ENCODE data around the gene PPP1R9B.

PPP1R9B gene

DNA sequence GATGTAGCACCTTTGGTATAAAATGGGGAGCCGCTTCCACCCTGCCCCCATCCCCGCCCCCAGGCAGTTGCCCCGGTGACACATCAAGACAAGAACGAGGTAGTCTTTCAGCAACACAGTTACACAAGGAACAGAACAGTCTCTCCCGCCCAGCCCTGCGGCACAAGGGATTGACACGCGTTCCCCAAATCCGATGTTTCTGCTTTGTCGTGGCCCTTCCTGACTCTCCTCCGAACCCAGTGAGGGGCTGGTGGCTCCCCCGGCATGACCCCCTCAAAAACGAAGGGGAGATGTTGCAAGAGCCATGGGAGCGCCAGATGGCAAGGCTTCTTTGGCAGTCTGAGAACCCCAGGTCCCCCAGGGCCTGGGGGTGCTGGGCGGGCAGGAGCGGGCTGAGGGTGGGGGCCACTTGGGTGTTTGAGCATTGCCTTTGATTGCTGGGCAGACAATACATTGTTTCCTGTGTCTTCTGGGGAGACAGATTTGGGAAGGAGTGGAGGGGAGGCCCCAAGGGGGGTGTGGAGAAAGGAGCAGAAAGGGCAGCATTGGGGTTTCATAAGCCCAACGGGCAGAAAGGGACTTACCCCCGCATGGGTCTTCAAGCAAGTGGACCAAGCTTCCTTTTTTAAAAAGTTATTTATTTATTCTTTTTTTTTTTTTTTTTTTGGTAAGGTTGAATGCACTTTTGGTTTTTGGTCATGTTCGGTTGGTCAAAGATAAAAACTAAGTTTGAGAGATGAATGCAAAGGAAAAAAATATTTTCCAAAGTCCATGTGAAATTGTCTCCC, 34.3 kb upstream of the PPP1R9B start:
- Histone ChIP-seq H3K27me3 (ENCODE audit: insufficient read depth, poor library complexity, severe bottlenecking) (no peaks in the 10 kb centered on the region), H3K36me3 (ENCODE audit: low read depth) (peaks cover 11% of the 10 kb centered on the region), H3K4me3 (ENCODE audit: severe bottlenecking) (no peak overlapping the region), H3K4me1 (ENCODE audit: insufficient read depth, poor library complexity, severe bottlenecking) (peaks cover 13% of the 10 kb centered on the region), H3K9me3 (ENCODE audit: severe bottlenecking) (no peaks in the 10 kb centered on the region), H3K27ac (ENCODE audit: poor library complexity, severe bottlenecking) (no peak overlapping the region)
- no peak for DNase-seq (ENCODE audit: low spot score)
- peak; percentile 69 for ATAC-seq (ENCODE audit: low read depth)
- TF ChIP-seq, protein P1, sequence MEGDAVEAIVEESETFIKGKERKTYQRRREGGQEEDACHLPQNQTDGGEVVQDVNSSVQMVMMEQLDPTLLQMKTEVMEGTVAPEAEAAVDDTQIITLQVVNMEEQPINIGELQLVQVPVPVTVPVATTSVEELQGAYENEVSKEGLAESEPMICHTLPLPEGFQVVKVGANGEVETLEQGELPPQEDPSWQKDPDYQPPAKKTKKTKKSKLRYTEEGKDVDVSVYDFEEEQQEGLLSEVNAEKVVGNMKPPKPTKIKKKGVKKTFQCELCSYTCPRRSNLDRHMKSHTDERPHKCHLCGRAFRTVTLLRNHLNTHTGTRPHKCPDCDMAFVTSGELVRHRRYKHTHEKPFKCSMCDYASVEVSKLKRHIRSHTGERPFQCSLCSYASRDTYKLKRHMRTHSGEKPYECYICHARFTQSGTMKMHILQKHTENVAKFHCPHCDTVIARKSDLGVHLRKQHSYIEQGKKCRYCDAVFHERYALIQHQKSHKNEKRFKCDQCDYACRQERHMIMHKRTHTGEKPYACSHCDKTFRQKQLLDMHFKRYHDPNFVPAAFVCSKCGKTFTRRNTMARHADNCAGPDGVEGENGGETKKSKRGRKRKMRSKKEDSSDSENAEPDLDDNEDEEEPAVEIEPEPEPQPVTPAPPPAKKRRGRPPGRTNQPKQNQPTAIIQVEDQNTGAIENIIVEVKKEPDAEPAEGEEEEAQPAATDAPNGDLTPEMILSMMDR (IDR thresholded peaks at IDR 0.05; ENCODE audit: poor library complexity, severe bottlenecking) = no peak

DNA sequence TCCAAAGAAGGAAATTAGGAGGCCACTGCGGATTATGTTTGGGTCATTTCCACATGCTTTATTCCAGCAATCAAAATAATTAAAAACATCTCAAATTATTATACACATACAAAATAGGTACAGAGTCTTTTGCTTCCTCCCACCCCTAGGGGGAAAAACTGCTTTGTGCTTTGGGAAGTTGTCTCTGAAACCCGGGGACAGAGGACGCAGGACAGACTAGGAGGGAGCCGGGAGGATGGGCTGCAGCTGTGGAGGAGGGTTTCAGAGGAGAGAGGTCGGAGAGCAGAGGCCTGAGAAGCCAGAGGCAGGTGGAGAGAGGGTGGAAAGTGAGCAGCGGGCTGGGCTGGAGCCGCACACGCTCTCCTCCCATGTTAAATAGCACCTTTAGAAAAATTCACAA, 33.6 kb upstream of the PPP1R9B start:
- Histone ChIP-seq H3K36me3 (ENCODE audit: low read depth) (peaks cover 11% of the 10 kb centered on the region), H3K4me1 (ENCODE audit: insufficient read depth, poor library complexity, severe bottlenecking) (peaks cover 14% of the 10 kb centered on the region)

DNA sequence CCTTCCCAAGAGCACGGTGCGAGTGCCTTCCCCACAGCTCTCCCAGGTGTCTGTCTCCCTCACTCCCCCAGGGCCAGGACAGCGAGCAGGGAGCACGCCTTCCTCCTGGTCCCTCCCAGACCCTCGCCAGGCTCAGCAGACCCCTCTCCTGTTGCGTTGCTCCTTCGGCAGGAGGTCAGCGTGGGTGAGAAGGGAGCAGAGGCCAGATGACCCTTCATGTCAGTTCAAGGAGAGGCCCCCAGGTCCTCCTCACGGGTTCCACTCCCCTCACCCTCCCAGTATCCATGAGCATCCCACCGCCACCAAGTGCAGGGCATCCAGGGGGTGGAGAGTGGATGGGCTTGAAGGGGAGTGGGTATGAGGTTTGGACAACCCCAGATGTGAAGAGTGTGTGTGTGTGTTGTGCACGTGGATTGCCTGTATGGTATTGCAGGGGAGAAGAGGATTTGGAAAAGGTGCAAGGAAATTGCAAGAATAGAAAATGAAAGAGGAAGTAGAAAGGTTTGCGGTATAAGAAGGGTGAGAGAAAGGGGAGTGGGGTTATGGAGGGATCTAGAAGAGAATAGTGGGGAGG, 33.0 kb upstream of the PPP1R9B start:
- H3K27me3 ChIP-seq (ENCODE audit: insufficient read depth, poor library complexity, severe bottlenecking) = no peaks in the 10 kb centered on the region
- peaks cover 19% of the 10 kb centered on the region for H3K4me1 ChIP-seq (ENCODE audit: insufficient read depth, poor library complexity, severe bottlenecking)
- H3K4me3 ChIP-seq (ENCODE audit: severe bottlenecking) = no peak overlapping the region
- ATAC-seq (ENCODE audit: low read depth) (no peak), DNase-seq (ENCODE audit: low spot score) (no peak)
- H3K27ac ChIP-seq (ENCODE audit: poor library complexity, severe bottlenecking) = no peak overlapping the region
- no peaks in the 10 kb centered on the region for H3K9me3 ChIP-seq (ENCODE audit: severe bottlenecking)
- peaks cover 11% of the 10 kb centered on the region for H3K36me3 ChIP-seq (ENCODE audit: low read depth)
- TF ChIP-seq, protein P1 (IDR thresholded peaks at IDR 0.05; ENCODE audit: poor library complexity, severe bottlenecking) = no peak

More for the DNA sequence above, 33.6 kb upstream of the PPP1R9B start:
- Histone ChIP-seq H3K27ac (ENCODE audit: poor library complexity, severe bottlenecking) (no peak overlapping the region), H3K27me3 (ENCODE audit: insufficient read depth, poor library complexity, severe bottlenecking) (no peaks in the 10 kb centered on the region), H3K9me3 (ENCODE audit: severe bottlenecking) (no peaks in the 10 kb centered on the region), H3K4me3 (ENCODE audit: severe bottlenecking) (no peak overlapping the region)
- TF ChIP-seq, protein P1 (IDR thresholded peaks at IDR 0.05; ENCODE audit: poor library complexity, severe bottlenecking) = no peak
- no peak for ATAC-seq (ENCODE audit: low read depth)
- DNase-seq (ENCODE audit: low spot score) = no peak

DNA sequence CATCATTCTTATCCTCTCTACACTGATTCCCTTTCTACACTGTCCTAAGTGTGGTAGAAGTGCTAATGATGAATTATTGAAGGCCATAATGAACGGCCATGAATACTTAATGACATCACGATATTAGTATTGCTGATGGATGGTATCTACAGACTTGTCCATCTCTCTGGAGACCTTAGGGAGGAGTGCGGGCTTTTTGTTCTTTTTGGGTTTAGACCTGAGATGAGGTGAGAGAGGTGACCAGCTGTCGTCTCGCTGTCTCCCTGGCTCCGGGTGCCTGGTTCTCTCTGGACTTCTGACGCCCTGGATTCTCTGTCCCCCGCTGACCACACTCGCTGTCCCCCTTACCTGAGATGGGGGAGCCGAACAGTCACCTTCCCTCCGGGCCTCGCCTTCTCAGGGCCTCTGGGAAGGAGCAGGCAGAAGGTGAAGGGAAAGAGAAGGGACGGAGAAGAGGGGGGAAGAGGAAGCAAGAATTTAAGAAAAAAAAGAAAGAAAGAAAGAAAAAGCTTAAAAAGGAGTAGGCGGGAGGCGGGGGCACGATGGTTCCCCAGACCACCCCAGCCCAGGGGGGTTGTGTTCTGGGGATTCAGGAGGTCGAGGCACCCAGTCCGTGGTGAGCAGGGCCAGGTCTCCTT, 32.4 kb upstream of the PPP1R9B start:
- ATAC-seq (ENCODE audit: low read depth) = no peak
- no peak for DNase-seq (ENCODE audit: low spot score)
- Histone ChIP-seq H3K9me3 (ENCODE audit: severe bottlenecking) (no peaks in the 10 kb centered on the region), H3K27me3 (ENCODE audit: insufficient read depth, poor library complexity, severe bottlenecking) (no peaks in the 10 kb centered on the region), H3K4me1 (ENCODE audit: insufficient read depth, poor library complexity, severe bottlenecking) (peaks cover 25% of the 10 kb centered on the region), H3K27ac (ENCODE audit: poor library complexity, severe bottlenecking) (no peak overlapping the region), H3K36me3 (ENCODE audit: low read depth) (peaks cover 11% of the 10 kb centered on the region), H3K4me3 (ENCODE audit: severe bottlenecking) (no peak overlapping the region)
- TF ChIP-seq, protein P1 (IDR thresholded peaks at IDR 0.05; ENCODE audit: poor library complexity, severe bottlenecking) = no peak

Measured in RWPE2 (cell line).